8988T (cell line): Measurements from ENCODE around the gene ZNF133.

Experiments
- DNase-seq: peaks from one replicate; pipeline ENCODE4 v3.0.0; 2011

ZNF133 gene

DNA sequence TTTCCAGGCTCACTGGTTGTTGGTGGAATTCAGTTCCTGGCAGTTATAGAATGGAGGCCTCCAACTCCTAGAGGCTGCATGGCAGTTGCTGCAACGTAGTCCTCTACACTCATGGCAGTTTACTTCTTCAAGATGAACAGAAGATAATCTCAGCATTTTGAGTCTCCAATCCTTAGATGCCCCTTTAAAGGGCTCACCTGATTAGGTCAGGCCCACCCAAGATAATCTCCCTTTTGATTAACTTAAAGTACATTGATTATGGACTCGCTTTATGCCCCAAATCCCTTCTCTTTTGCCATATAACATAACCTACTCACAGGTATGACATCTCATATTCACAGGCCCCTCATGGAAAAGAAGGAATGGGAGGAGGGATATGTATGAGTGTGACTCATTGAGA is 76.4 kb downstream of the ZNF133 start:
- no peak for DNase-seq
